Stimulated activated CD4-positive, alpha-beta T cell treated with anti-CD3 and anti-CD28 coated beads, Interleukin-1b, Interleukin-23, amount 100 ng/mL, for 4 hours (primary cell): ENCODE results near the gene PHF23.

Experiments used
- DNase-seq, 2 donors: peaks; one replicate each; pipeline ENCODE4 v3.0.0-alpha.2; 2020; ENCODE audit warnings: low read depth in 2 of 2

The PHF23 gene

DNA sequence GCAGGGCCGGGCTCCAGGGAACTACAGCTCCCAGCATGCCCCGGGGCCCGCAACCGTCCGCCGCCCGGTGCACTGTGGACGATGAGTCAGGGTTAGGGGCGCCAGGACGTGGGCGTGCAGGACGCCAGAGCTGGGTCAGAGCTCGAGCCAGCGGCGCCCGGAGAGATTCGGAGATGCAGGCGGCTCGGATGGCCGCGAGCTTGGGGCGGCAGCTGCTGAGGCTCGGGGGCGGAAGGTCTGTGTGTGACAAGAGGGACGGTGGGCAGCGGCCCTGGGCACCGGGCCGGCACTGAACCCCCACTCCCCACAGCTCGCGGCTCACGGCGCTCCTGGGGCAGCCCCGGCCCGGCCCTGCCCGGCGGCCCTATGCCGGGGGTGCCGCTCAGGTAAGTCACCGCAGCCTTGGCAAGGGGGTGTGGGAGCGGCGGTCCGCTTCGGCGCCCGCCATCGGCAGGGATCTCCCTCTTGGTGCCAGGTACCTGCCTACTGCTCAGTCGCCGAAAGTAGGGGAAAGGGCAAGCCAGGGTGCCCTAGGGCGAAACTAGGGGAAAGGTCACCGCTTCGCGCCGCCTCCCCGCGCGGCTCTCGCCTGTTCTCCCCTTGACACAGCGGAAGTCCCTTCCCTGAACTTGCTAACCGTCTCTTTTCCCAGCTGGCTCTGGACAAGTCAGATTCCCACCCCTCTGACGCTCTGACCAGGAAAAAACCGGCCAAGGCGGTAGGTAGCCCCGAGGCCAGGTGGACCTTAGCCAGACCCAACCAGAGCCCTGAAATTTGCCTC is 19.3 kb downstream of the PHF23 start, which contains the start of the genes ACADVL and DLG4:
Gene ACADVL (plus strand): TSS at position 127 of the 781 bp plus-strand sequence. CDS start 47 bp downstream, at position 174.
Gene DLG4 (minus strand): TSS at position 25 of the 781 bp plus-strand sequence.
- DNase-seq, result peak; percentile 55 to 76

GRCh38 chr17:7219229-7219811 is 19.9 kb downstream of the PHF23 start:
- DNase-seq, result no peak

GRCh38 chr17:7218758-7219157 is 20.5 kb downstream of the PHF23 start:
- DNase-seq, result no peak

DNA sequence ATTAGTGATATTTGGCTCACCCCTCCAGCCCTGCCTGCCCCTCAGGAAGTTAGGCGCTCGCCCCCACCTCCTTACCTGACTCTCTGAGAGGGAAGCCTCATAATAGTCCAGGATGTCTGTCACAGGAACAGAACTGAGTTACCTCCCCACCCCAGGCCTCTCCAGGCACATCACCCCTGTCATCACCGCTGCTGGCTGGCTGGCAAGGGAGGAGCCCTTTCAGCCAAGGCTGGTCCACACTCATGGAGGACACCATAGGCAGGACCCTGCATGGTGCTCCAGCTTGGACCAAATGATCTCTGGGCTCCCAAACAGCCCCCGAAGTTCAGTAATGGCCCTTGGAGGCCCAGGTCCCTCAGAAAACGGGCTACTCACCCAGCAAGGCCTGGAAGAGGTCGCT is 21.1 kb downstream of the PHF23 start:
- no peak for DNase-seq

GRCh38 chr17:7217113-7217987 is 21.9 kb downstream of the PHF23 start:
- no peak for DNase-seq

DNA sequence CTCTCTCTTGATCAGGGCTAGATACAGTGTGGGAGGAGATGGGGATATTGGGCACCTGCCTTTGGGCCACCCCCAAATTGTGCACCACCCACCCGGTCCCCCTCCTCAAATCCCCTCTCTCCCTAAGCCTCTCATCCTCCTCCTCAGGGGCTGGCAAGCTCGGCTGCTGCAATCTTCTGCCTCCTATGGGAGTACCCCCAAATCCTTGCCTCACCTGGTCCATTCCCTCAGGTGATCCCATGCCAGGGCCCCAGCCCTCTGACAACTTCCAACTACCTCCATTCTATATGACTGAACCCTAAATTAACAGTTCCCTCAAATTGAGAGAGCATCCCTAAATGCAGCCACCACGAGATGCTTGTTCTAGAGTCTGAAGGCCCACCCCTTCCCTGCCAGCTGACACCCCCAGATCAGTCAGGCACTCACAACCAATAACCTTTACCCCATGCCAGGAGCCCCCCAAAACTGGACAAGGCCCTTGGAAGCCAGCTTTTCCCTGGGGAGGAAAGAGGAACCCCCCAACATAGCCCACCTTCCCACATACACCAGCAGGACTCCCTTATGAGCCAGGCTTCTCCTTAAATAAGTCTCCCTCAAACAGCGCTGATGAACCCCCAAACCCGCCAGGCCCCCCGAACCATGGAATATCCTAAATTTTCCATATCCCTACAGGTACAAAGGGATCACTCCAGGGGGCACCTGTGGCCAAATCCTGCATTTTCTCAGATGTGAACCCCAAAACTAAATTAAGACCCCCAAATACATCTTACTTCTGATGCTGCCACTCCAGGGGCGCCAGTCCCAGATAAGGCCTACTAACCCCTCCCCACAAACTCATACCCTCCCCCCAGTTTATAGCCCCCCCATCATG is 22.8 kb downstream of the PHF23 start:
- no peak for DNase-seq

DNA sequence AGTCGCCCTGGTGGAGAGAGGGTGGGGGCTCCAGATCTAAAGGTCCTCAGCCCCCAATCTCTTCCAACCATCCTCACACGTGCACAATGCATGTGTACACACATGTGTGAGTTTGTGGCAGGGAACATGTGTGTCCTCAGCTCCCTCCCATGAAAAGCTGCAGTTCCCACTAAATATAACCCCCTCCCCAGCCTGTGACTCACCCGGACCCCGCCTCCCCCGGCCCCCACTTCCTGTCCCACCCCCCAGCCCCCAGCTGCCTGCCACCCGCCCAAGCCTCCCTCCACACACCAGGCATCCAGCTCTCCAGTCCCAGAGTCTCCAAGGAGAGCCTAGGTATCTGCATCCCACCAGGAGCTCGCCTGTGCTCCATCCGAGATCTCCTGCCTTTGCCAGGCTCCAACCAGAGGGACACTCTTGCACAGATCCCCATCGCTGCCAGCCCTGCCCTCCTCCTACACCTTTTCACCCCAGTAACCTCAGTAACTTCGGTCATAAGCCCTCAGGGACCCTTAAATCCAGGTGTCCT is 23.5 kb downstream of the PHF23 start:
- no peak for DNase-seq

DNA sequence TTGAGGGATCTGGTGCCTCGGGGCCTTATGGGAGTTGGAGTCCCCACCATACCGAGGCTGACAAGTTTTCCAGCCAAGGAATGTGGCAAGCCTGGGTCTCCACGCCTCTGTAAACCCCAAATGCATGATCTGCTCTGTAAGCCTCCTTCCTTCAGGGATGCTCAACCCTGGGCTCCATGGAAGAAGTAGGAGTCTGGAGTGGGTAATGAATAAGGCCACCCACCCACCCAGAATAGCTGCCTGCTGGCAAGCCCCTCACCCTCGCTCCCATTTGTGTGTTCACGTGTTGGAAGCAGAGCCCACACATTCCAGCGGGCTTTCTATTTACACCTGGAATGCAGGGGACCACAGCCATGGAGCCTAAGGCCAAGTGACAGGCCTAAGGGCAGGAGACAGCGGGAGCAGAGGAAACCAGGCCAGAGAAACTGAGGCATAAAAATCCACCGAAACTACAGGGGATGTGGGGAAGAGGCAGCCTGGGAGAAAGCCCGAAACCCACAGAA is 24.1 kb downstream of the PHF23 start:
- DNase-seq, result no peak

GRCh38 chr17:7214300-7215135 is 24.7 kb downstream of the PHF23 start:
- DNase-seq, result peak; percentile 98 to 99

DNA sequence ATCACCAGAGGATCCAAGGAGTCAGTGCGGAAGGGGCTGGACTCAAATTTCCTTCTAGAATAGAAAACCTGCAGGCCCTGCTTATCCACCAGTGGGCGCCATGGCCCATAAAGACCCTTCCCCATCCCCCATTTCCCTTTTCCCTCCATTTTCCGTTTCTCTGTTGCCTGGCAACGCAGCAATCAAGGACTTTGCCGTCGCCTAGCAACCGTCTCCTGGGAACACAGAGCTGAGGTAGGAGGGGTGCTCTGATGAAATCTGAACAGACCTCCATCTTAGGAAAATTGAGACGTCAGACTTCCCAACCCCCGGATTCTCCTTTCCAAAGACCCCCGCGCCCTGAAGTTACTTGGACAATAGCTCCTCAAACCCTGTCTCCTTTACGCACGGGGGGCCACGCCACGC is 25.4 kb downstream of the PHF23 start:
- no peak for DNase-seq

DNA sequence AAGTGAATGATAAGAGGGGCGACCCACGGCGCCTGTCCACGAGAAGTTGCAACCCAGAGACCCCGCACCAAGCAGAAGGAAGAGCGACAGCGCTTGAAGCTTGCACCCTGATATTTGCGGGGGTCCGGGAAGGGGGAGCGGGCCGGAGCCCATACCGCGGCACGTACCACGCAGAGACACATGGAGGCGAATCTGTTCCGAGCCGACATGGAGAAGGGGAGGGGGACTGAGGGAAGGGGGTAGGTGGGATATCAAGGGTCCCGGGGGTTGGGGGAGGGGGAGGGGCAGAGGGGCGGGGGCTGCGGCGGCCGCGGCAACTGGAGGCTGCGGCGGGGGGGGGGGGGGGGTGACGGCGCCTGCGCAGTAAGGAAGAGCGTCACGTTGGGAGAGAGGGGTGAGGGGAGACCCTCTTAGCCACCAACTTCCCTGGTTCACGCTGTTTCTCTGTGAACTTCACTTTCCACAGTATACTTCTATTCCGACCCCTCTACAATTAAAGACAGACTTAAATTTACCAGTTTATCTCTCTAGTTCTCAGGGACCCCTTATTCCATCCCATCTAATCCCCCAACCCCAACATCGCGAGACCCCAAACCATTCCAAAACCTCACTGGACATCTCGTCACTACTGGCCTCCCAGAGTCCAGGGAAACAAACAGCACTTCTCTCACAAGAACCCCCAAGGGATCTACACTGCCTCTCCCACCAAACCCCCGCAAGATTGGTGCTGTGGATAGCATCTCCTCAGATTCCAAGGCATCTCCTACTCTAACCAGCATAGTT is 27.6 kb downstream of the PHF23 start:
- DNase-seq, result no peak

DNA sequence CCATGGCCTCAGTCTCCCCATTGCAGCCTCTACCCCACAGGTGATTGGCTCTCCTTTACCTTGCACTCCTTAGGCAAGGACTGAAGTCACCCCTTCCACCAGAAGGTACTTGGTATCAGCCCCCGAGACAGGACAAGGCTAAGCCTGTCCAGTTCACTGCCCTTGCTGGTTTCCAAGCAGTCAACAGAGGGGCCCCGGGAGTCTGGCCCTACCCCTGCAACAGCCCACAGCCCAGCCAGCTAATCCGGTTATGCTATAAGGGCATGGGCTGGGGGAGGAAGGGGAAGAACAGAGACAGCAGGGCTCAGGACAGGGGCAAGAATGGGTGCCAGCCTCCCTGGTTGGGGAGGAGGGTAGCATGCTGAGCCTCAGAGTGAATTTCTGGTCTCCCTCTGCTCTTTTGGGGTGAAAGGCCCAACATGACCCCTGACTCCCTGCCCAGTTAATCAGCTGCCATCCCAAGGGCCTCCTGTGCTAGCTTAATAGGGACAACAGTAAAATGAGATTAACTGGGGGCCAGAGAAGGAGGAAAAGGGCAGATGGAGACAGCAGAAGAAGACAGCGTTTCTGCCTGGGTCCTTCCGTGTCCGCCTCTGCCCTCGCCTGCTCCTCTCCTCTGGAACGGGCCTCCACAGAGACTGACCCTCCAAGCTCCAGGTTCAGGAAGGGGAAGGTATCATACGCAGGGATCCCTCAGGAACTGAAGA is 30.4 kb downstream of the PHF23 start:
- no peak for DNase-seq

GRCh38 chr17:7208027-7208571 is 31.2 kb downstream of the PHF23 start:
- no peak for DNase-seq

DNA sequence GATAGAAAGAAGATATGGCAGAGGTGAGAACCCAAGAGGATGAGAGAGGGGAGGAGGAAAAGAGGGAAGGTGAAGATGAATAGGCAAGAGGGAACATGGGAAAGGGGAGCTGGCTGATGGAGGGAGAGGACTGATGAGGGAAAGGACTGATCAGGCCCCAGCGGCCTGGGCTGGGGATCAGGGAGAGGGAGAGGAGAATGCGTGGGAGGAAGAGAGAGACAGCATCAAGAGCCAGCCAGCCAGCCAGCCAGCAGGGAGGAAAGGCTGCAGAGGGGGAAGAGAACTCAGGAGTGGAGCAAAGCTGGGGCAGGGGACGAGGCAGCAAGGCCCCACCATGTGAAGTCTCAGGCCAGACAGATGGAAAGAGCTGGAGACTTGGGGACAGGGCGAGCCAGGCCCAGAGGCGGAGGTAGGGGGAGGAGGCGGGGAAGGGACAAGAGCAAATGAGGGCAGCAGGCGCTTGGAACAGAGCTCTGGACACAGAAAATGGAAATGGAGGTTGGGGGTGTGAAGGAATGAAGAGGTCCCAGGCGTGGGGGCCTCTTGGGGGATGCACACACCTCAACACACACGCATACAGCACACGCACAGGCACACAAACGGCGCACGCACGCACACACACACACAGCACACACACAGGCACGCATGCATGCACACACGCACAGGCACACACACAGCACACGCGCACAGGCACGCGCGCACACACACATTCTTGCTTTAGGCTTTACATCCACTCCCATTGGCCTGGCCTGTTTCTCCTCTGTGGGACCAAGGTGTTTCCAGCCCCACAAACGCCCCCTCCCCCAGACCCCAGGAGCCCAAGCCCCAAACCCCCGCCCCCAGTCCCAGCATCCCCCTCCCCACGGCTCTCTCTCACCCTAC is 31.9 kb downstream of the PHF23 start:
- no peak for DNase-seq

DNA sequence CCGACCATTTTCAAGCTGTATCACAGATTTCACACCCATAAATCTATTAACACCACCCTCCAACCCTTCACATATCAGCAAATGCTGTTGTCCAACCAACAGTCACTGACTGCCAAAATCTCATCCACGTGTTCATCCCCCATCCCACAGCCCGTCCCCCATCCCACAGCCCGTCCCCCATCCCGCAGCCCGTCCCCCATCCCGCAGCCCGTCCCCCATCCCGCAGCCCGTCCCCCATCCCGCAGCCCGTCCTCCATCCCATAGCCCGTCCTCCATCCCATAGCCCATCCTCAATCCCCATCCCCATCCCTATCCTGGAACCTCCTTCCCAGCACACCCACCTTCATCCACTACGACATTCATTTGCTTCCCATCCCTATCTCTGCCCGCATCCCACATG is 33.7 kb downstream of the PHF23 start:
- DNase-seq, result no peak

DNA sequence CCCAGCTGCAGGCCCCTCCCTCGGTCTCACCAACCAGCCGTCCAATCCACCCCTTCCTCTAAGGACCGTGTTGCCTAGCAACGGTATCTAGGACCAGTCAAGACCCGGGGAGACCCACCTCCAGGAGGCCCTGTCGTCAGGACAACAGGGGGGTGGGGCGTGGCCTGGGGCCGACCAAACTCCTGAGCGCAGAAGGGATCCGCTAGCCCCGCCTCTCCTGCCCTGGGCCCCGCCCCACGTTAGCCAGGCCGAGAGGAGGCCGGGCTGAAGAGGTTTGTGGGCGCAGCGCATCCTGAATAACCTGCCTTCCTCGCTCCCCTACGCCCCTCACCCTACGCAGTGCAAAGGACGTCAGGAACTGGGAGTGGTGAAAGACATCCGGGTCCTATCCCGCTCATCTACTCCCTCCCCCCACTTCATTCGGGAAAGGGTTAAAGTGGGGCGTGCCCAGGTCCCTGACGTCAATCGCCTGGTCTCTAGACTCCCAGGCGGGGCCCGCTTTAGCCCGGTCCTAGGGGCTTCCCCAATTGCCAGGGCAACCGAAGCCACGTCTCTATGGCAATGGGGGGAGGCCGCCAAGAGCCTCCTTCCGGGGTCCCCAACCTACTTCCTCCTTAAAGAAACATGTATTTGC is 34.3 kb downstream of the PHF23 start:
- peak; percentile 76 to 86 for DNase-seq

GRCh38 chr17:7204336-7204735 is 34.9 kb downstream of the PHF23 start:
- no peak for DNase-seq
